BJ (cell line): ENCODE results near the gene ANKRD18B. TPM values are rescaled to one million over a fixed set of nuclear protein-coding genes. Genes with fewer than 3 reads are reported as not detected.
"Not testable (repeated sequence)": the region's sequence is repeated elsewhere in the genome, so short reads cannot be mapped to it uniquely, and the experiment has no call there.

Experiments used
- CTCF ChIA-PET: fragments of 350-600 bp; formaldehyde crosslinking; extraction: SDS; loops from one replicate; lab custom pipeline; 2021; ENCODE audit warnings: antibody characterized with exemption, inconsistent platforms; lab: Yijun Ruan, JAX
- POLR2A ChIA-PET: fragments of 300-600 bp; sonication (Branson Sonifier 250); formaldehyde crosslinking; extraction: SDS; loops from one replicate; lab custom pipeline; 2021; ENCODE audit warnings: antibody characterized with exemption; lab: Charles Lee
- DNase-seq: peaks from one replicate; pipeline ENCODE4 v3.0.0-alpha.2; 2011; ENCODE audit warnings: low read depth
- H3K27me3 ChIP-seq: 2 replicates; pipeline ENCODE4 v1.6.0; 2011; ENCODE audit warnings: low read length; ENCODE audit not compliant: control insufficient read depth, insufficient read depth
- H3K36me3 ChIP-seq: 2 replicates; pipeline ENCODE4 v1.5.1; 2011; ENCODE audit warnings: low read length; ENCODE audit not compliant: control insufficient read depth, insufficient read depth
- H3K4me3 ChIP-seq: 2 replicates; pipeline ENCODE4 v1.5.1; 2011; ENCODE audit warnings: low read depth, mild to moderate bottlenecking, control low read depth, low read length
- polyA plus RNA-seq: library from polyadenylated mRNA; depleted of rRNA; stranded (reverse); fragments of >200 nt; gene quantifications from 2 replicates; pipeline ENCODE4 v1.2.3, GENCODE V29; 2011
- TF ChIP-seq, protein P1 (sequence below): IDR thresholded peaks from 2 replicates; pipeline ENCODE4 v1.5.1; 2011; ENCODE audit warnings: low read depth, mild to moderate bottlenecking, control low read depth, inconsistent platforms, low read length, moderate library complexity; ENCODE audit not compliant: insufficient read depth

Gene ANKRD18B
- polyA plus RNA-seq, 1 experiment, result 0.74 TPM

DNA sequence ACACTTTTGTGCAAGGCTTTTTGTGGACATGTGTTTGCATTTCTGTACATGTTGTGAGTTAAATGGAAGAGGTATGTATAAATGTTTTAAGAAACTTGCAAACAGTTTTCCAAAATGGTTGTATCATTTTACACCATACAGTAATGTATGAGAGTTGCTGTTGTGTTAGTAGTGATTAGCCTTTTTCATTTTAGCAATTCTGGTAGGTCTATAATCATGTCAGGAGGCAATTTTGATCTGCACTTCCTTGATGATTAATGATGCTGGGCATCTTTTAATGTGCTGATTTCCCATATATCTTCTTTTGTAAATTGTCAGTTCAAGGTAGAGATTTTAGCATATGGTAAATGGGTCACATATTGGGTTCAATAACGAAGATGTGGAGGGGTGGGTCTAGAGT lies 87.3 kb downstream of the ANKRD18B start:
- no peak for DNase-seq
- TF ChIP-seq, protein P1, sequence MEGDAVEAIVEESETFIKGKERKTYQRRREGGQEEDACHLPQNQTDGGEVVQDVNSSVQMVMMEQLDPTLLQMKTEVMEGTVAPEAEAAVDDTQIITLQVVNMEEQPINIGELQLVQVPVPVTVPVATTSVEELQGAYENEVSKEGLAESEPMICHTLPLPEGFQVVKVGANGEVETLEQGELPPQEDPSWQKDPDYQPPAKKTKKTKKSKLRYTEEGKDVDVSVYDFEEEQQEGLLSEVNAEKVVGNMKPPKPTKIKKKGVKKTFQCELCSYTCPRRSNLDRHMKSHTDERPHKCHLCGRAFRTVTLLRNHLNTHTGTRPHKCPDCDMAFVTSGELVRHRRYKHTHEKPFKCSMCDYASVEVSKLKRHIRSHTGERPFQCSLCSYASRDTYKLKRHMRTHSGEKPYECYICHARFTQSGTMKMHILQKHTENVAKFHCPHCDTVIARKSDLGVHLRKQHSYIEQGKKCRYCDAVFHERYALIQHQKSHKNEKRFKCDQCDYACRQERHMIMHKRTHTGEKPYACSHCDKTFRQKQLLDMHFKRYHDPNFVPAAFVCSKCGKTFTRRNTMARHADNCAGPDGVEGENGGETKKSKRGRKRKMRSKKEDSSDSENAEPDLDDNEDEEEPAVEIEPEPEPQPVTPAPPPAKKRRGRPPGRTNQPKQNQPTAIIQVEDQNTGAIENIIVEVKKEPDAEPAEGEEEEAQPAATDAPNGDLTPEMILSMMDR, result no peak
- CTCF ChIA-PET, result interaction anchor here (0.6 to 1.0 kb wide), 3 partner anchors 13 to 108 kb away, joined by 3 read pairs; no protein-coding TSS in a partner anchor
- no peak overlapping the region for H3K4me3 ChIP-seq
- H3K36me3 ChIP-seq, result no peaks in the 10 kb centered on the region
- POLR2A ChIA-PET, result no interaction called here
- peaks cover 10% of the 10 kb centered on the region for H3K27me3 ChIP-seq

DNA sequence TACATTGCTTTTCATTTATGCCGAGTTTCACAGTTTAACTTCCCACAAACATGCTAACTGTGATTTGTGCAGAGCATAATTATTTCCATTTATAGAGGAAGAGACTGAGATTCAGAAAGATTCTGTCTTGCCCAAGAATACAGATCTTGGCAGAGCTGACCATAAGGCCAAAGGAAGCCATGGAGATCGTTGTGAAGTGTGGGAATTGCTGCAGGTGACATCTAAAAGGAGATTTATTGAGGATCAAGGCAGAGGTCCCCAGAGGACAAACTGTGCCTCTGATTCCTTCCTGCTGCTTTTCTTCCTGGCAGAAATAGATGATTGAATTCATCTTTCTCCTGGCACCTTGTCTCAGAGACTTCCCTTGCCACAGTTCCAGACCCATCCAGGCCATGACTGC lies 88.4 kb downstream of the ANKRD18B start:
- H3K27me3 ChIP-seq, DNase-seq, POLR2A ChIA-PET, H3K4me3 ChIP-seq, H3K36me3 ChIP-seq: not testable (repeated sequence)
- CTCF ChIA-PET, result interaction anchor here (1.0 to 1.5 kb wide), 2 partner anchors 12 to 107 kb away, joined by 3 to 4 read pairs; no protein-coding TSS in a partner anchor

DNA sequence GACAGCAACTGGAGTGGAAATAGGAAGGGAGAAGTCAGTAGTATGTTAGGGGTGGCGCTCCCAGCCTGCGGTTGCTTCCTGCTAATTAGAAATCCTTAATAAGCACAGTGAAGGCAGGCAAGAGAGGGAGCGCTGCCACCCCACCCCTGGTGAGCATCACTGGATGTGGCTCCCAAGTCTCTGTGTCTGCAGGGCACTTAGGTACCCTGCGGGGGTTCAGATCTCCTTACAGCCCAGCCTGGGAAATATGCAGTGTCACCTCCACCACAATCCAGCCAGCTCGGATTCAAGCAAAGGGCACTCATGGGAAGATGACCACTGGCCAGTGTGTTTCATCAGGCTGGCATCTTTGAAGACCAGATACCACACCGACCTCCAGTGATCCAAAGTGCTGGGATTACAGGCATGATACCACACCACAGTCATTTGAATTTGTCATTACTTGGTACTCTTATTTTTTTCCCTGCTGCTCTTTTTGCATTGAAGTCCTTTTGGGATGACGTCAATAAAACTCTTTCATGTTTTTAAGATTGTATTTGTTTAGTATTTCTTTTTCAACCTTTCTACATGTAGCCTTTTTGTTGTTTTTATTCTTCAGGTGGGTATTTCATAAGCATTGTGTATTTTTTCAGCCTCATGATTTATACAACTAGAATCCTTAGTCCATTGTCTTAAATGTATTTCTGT lies 90.1 kb downstream of the ANKRD18B start:
- CTCF ChIA-PET, result interaction anchor here (1.3 kb wide), 1 partner anchor 108 kb away, joined by 4 read pairs; no protein-coding TSS in a partner anchor
- no peaks in the 10 kb centered on the region for H3K36me3 ChIP-seq
- H3K4me3 ChIP-seq, result no peak overlapping the region
- POLR2A ChIA-PET, result no interaction called here
- no peak for DNase-seq
- peaks cover 10% of the 10 kb centered on the region for H3K27me3 ChIP-seq
- TF ChIP-seq, protein P1, result no peak

DNA sequence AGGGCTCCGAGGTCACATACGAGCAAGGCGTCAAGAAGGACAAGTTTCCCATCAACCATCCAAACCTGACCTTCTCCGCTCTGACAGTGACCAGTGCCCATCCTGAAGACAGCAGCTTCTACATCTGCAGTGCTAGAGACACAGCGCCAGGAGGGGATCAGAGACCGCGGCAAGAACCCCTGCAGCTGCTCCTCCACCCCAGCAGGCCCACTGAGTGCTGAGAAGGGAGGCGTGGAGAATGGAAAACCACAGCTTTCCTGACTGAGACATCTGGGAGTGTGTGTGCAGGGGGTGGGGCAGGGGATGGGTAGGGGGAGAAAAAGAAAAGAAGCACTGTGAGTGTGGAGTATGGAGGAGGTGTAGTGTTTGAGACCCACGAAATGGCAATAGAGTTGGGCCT lies 94.3 kb downstream of the ANKRD18B start:
- DNase-seq, POLR2A ChIA-PET, H3K27me3 ChIP-seq, H3K36me3 ChIP-seq, H3K4me3 ChIP-seq: not testable (repeated sequence)
- CTCF ChIA-PET, result interaction anchor here (0.8 to 1.4 kb wide), 4 partner anchors 14 to 160 kb away, joined by 3 to 6 read pairs (median 4); no protein-coding TSS in a partner anchor

DNA sequence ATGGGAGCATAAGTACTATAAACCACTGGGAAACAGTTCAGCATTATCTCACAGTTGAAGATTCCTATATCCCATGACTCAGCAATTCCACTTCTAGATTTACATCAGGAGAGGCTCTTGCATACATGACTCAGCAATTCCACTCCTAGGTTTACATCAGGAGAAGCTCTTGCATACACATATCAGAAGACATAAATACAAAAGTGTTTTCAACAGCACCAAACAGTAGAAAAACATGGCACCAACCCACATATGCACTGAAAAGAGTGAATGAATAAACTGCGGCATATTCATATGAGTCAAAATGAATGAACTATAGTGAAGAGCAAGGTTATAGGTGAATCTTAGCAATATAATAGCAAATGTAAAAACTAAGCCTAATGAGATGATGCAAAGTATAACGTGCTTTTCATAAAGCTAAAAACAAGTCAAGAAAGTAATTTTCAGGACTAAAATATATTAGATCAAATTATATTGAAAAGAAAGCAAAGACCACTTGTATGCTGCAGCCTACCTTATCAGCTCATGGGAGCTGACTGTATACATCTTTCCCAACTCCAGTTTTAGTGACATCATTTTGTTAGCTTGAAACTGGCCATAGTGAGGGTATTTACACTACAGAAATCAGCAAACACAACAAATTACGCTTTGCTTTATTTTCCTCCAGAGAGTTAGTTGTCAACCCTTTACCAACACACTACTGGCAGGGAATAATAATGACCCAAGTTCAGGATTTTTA lies 95.8 kb downstream of the ANKRD18B start:
- DNase-seq, result peak; percentile 18
- POLR2A ChIA-PET, result no interaction called here
- H3K27me3 ChIP-seq, result peaks cover 3% of the 10 kb centered on the region; the same call in 1 of the 2 replicates
- no peaks in the 10 kb centered on the region for H3K36me3 ChIP-seq
- TF ChIP-seq, protein P1, result no peak
- H3K4me3 ChIP-seq, result no peak overlapping the region
- CTCF ChIA-PET, result interaction anchor here (1.8 to 11.4 kb wide), 2 partner anchors 16 to 102 kb away, joined by 5 to 276 read pairs; no protein-coding TSS in a partner anchor

DNA sequence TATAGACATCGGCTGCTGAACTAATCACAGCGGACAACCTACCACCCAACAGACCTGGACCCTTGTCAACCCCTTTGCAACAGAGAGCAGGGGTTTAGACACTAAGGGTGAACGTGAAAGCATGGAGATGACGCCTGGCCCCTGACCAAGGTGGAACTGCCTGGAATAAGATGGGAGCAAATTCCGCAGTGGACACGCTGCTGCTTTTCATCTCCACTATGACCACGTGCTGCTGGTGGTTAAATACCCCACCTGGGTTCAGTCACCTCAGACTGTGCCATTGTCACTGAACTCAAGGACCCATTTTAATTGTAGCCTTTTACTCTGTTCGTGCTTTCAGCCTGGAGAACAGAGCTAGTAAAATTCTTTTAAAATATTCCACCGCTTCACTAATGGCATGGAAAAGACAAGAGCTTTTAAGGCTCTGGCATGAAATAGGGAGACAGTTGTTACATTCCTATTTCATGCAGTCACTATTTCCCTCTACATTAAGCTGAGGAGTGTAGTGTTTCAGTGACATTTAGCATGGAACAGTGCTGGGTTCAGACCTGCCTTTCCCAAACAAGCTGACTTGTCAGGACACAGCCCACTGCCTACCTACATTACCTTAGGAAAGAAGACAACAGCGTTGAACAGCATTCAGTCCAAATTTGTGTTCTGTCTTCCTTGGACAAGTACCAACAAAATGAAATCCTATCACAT lies 96.8 kb downstream of the ANKRD18B start:
- ChIA-PET CTCF (interaction anchor here (1.2 to 11.4 kb wide), 3 partner anchors 17 to 118 kb away, joined by 4 to 276 read pairs (median 5); no protein-coding TSS in a partner anchor), POLR2A (no interaction called here)
- H3K27me3 ChIP-seq, result peaks cover under 1% of the 10 kb centered on the region; the same call in 1 of the 2 replicates
- H3K4me3 ChIP-seq, result no peak overlapping the region
- peak; percentile 74 for DNase-seq
- TF ChIP-seq, protein P1, result no peak
- H3K36me3 ChIP-seq, result no peaks in the 10 kb centered on the region
